Measurements from ENCODE around the gene PCP2. TPM values are rescaled to one million over a fixed set of nuclear protein-coding genes. Genes with fewer than 3 reads are reported as not detected.

PCP2 gene
- total and polyA plus RNA-seq, 2 of the 13 experiments (the other 11 are each of a cell fraction or from before 2014, with no cell fraction given): 0.62 TPM; not detected in 1

- TF ChIP-seq RARA (CRISPR knock-in tag; IDR thresholded peaks at IDR 0.05): 0 out of 2 replicates have a peak, but pooled peaks have one; percentile 27
- TF ChIP-seq TFE3 (CRISPR knock-in tag; IDR thresholded peaks at IDR 0.05): no peak
- no peak for TF ChIP-seq ZNF775 (CRISPR knock-in tag; IDR thresholded peaks at IDR 0.05; ENCODE audit: borderline replicate concordance)
- no peak for TF ChIP-seq ZFP41 (CRISPR knock-in tag; IDR thresholded peaks at IDR 0.05; ENCODE audit: borderline replicate concordance)
- TF ChIP-seq KDM5A (IDR thresholded peaks at IDR 0.05; ENCODE audit: borderline replicate concordance, low read length): no peak
- peak; percentile 23; the same call in 1 of the 2 replicates for TF ChIP-seq ZNF574 (CRISPR knock-in tag; IDR thresholded peaks at IDR 0.05)
- no peak for TF ChIP-seq IRF1 (CRISPR knock-in tag; IDR thresholded peaks at IDR 0.05; ENCODE audit: low read depth)
- peak; percentile 79 for TF ChIP-seq PRPF4 (IDR thresholded peaks at IDR 0.05; ENCODE audit: low read depth, low read length, poor library complexity, severe bottlenecking)
- TF ChIP-seq NFIC (IDR thresholded peaks at IDR 0.05; ENCODE audit: low read length): no peak
- TF ChIP-seq ATM (IDR thresholded peaks at IDR 0.05; ENCODE audit: borderline replicate concordance): no peak
- TF ChIP-seq MXD4 (CRISPR knock-in tag; IDR thresholded peaks at IDR 0.05): no peak
- TF ChIP-seq ZNF44 (CRISPR knock-in tag; IDR thresholded peaks at IDR 0.05): no peak
- peak; percentile 38; the same call in 1 of the 2 replicates for TF ChIP-seq ZNF605 (CRISPR knock-in tag; IDR thresholded peaks at IDR 0.05)
- TF ChIP-seq MYPOP (CRISPR knock-in tag; IDR thresholded peaks at IDR 0.05): no peak; the same call in 1 of the 2 replicates
- 0 out of 2 replicates have a peak, but pooled peaks have one; percentile 21 for TF ChIP-seq ZNF724P (CRISPR knock-in tag; IDR thresholded peaks at IDR 0.05; ENCODE audit: borderline replicate concordance)
- TF ChIP-seq MTA3 (CRISPR knock-in tag; IDR thresholded peaks at IDR 0.05): no peak
- no peak for TF ChIP-seq PHF20 (CRISPR knock-in tag; IDR thresholded peaks at IDR 0.05)
- TF ChIP-seq BCLAF1 (IDR thresholded peaks at IDR 0.05): no peak
- TF ChIP-seq IKZF4 (CRISPR knock-in tag; IDR thresholded peaks at IDR 0.05; ENCODE audit: borderline replicate concordance, low read depth, not compliant biosample characterization): no peak
- TF ChIP-seq ZNF790 (CRISPR knock-in tag; IDR thresholded peaks at IDR 0.05; ENCODE audit: borderline replicate concordance): no peak
Measured at GRCh38 chr19:7681340-7682174, 48.0 kb upstream of the PCP2 start (continued).
